Right atrium auricular region (tissue), 2 donors: ENCODE measurements around the gene CHGA. TPM values are rescaled to one million over a fixed set of nuclear protein-coding genes. Genes with fewer than 3 reads are reported as not detected.

Experiments used
- DNase-seq: peaks from one replicate; pipeline ENCODE4 v3.0.0-alpha.2; 2019; ENCODE audit warnings: low spot score
- H3K27ac ChIP-seq, 2 donors: fragments of 200-600 bp; sonication (generic); 1 replicate in 1 of 2; 2 replicates in 1 of 2; pipeline ENCODE4 v1.5.1; 2016 to 2019
- H3K27me3 ChIP-seq, 2 donors: fragments of 200-600 bp; sonication (generic); one replicate each; pipeline versions ENCODE4 v1.5.1 to v1.6.0; 2017 to 2019
- H3K36me3 ChIP-seq: fragments of 200-600 bp; sonication (generic); one replicate; pipeline ENCODE4 v1.5.1; 2016
- H3K4me1 ChIP-seq, 2 donors: fragments of 200-600 bp; sonication (generic); one replicate each; pipeline versions ENCODE4 v1.5.1 to v1.6.0; 2017 to 2019
- H3K4me3 ChIP-seq, 2 donors: fragments of 200-600 bp; sonication (generic); 1 replicate in 1 of 2; 2 replicates in 1 of 2; pipeline ENCODE4 v1.5.1; 2017 to 2019; ENCODE audit warnings: mild to moderate bottlenecking in 1 of 2, moderate library complexity in 1 of 2
- H3K9me3 ChIP-seq, 2 donors: fragments of 200-600 bp; sonication (generic); one replicate each; pipeline ENCODE4 v1.5.1; 2019
- total RNA-seq, 2 donors: library from RNA; depleted of rRNA; stranded (reverse); fragments of >200 nt; gene quantifications; one replicate each; pipeline ENCODE4 v1.1.0, GENCODE V29; 2016
- TF ChIP-seq, protein P1 (sequence below), 2 donors: fragments of 200-600 bp; sonication (generic); IDR thresholded peaks; one replicate each; pipeline ENCODE4 v1.5.1; 2019; ENCODE audit warnings: antibody characterized with exemption in 2 of 2

The CHGA gene
- total RNA-seq, 2 donors from 2014 or later = not detected

DNA sequence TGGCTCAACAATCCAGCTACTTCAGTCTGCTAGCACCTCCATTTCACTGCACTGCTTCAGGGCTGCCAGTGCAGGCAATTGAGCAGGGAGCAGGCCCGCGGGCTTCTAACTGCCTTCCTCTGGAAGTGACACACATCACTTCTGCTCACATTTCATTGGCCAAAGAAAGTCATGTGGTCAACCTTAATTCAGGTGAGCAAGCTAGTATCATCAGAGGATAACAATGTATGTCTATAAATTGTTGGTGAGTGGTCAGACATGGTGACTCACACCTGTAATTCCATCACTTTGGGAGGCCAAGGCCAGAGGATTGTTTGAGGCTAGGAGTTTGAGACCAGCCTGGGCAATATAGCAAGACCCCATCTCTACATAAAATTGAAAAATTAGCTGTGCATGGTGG, 22.3 kb upstream of the CHGA start:
- Histone ChIP-seq H3K9me3 (no peaks in the 10 kb centered on the region), H3K27ac (no peak overlapping the region), H3K4me1 (no peaks in the 10 kb centered on the region), H3K36me3 (no peaks in the 10 kb centered on the region), H3K27me3 (no peaks in the 10 kb centered on the region), H3K4me3 (no peak overlapping the region)
- DNase-seq = no peak
- TF ChIP-seq, protein P1, sequence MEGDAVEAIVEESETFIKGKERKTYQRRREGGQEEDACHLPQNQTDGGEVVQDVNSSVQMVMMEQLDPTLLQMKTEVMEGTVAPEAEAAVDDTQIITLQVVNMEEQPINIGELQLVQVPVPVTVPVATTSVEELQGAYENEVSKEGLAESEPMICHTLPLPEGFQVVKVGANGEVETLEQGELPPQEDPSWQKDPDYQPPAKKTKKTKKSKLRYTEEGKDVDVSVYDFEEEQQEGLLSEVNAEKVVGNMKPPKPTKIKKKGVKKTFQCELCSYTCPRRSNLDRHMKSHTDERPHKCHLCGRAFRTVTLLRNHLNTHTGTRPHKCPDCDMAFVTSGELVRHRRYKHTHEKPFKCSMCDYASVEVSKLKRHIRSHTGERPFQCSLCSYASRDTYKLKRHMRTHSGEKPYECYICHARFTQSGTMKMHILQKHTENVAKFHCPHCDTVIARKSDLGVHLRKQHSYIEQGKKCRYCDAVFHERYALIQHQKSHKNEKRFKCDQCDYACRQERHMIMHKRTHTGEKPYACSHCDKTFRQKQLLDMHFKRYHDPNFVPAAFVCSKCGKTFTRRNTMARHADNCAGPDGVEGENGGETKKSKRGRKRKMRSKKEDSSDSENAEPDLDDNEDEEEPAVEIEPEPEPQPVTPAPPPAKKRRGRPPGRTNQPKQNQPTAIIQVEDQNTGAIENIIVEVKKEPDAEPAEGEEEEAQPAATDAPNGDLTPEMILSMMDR (IDR thresholded peaks at IDR 0.05) = no peak

GRCh38 chr14:92902191-92902590, 20.8 kb upstream of the CHGA start:
- Histone ChIP-seq H3K9me3 (no peaks in the 10 kb centered on the region), H3K4me3 (no peak overlapping the region), H3K27ac (no peak overlapping the region), H3K36me3 (no peaks in the 10 kb centered on the region), H3K27me3 (no peaks in the 10 kb centered on the region), H3K4me1 (no peaks in the 10 kb centered on the region)
- TF ChIP-seq, protein P1 (IDR thresholded peaks at IDR 0.05) = no peak
- DNase-seq = no peak

GRCh38 chr14:92902726-92903125, 20.2 kb upstream of the CHGA start:
- no peak for DNase-seq
- no peaks in the 10 kb centered on the region for H3K36me3 ChIP-seq
- no peak overlapping the region for H3K4me3 ChIP-seq
- H3K27me3 ChIP-seq = no peaks in the 10 kb centered on the region
- H3K9me3 ChIP-seq = no peaks in the 10 kb centered on the region
- H3K27ac ChIP-seq = no peak overlapping the region
- no peaks in the 10 kb centered on the region for H3K4me1 ChIP-seq
- TF ChIP-seq, protein P1 (IDR thresholded peaks at IDR 0.05) = no peak

DNA sequence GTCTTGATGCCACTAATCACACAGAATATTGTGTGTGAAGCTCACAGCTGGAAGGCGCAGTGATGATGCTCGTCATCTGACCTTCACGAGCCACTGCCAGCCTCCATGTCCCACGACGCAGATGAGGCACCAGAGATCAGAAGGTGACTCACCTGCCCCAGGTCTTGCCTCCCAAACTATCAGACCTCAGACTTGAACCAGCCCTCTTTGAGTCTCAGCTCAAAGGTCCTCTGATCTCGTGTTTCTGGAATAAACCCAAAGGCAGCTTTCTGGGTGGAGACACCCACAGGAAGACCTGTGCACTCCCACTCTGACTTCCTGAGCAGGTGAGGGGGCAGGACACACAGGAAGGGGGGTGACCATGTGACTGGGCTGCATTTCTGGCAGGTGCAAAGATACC, 19.6 kb upstream of the CHGA start:
- Histone ChIP-seq H3K9me3 (no peaks in the 10 kb centered on the region), H3K36me3 (no peaks in the 10 kb centered on the region), H3K4me3 (no peak overlapping the region), H3K27ac (no peak overlapping the region), H3K27me3 (no peaks in the 10 kb centered on the region), H3K4me1 (no peaks in the 10 kb centered on the region)
- TF ChIP-seq, protein P1 (IDR thresholded peaks at IDR 0.05) = no peak
- no peak for DNase-seq

DNA sequence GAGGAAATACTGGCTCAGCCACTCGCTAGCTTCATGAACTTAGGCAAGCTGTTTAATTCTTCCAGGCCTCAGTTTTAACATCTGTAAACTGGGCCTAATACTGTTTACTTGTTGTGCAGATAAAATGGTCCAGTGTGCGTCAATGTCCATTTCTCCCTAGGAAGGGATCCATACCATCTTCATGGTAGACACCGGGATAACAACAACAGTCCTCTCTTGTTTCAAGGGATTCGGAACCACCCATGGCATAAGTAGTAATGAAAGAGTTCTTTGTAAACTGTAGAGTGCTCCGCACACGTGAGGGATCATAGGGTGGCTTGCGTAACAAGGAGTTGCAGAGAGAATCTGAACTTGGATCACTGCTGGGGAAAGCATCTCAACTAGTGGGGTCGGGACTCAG, 17.3 kb upstream of the CHGA start:
- TF ChIP-seq, protein P1 (IDR thresholded peaks at IDR 0.05) = no peak
- Histone ChIP-seq H3K9me3 (no peaks in the 10 kb centered on the region), H3K4me1 (no peaks in the 10 kb centered on the region), H3K27ac (no peak overlapping the region), H3K27me3 (no peaks in the 10 kb centered on the region), H3K36me3 (no peaks in the 10 kb centered on the region), H3K4me3 (no peak overlapping the region)
- no peak for DNase-seq

GRCh38 chr14:92906420-92906819, 16.5 kb upstream of the CHGA start:
- no peaks in the 10 kb centered on the region for H3K9me3 ChIP-seq
- no peaks in the 10 kb centered on the region for H3K4me1 ChIP-seq
- TF ChIP-seq, protein P1 (IDR thresholded peaks at IDR 0.05) = no peak
- no peak overlapping the region for H3K4me3 ChIP-seq
- no peaks in the 10 kb centered on the region for H3K36me3 ChIP-seq
- no peak overlapping the region for H3K27ac ChIP-seq
- DNase-seq = no peak
- H3K27me3 ChIP-seq = no peaks in the 10 kb centered on the region
